Motor neuron (in vitro differentiated cells): ENCODE data around the gene ELOVL2. TPM values are rescaled to one million over a fixed set of nuclear protein-coding genes. Genes with fewer than 3 reads are reported as not detected.
"Not testable (repeated sequence)": the region's sequence is repeated elsewhere in the genome, so short reads cannot be mapped to it uniquely, and the experiment has no call there.

Source experiments
- ATAC-seq, 8 experiments: fragments of 200-7000 bp; cut with Tn5 transposase; replicated peaks in 6 of 8; 2 replicates each; pipeline ENCODE4 v1.8.0; 2021; ENCODE audit warnings: mild to moderate bottlenecking in 8 of 8, moderate library complexity in 8 of 8
- H3K27ac ChIP-seq, 2 donors: fragments of 250-450 bp; sonication (Bioruptor Pico); 2 replicates each; pipeline ENCODE4 v1.9.0; 2021; ENCODE audit warnings: antibody characterized with exemption in 2 of 2, mild to moderate bottlenecking in 2 of 2, moderate library complexity in 1 of 2
- H3K4me1 ChIP-seq, 2 donors: fragments of 250-450 bp; sonication (Bioruptor Pico); replicated peaks in 1 of 2; 2 replicates each; pipeline ENCODE4 v1.6.1; 2021; ENCODE audit warnings: antibody characterized with exemption in 2 of 2, mild to moderate bottlenecking in 2 of 2, moderate library complexity in 1 of 2
- H3K4me3 ChIP-seq, 5 donors: fragments of 250-450 bp; sonication (Bioruptor Pico); 2 replicates each; pipeline ENCODE4 v1.9.0; 2021; ENCODE audit warnings: antibody characterized with exemption in 5 of 5, mild to moderate bottlenecking in 5 of 5, moderate library complexity in 4 of 5
- WGBS, 10 experiments: fragments of 450-650 bp; shearing (Covaris generic); methylation state at CpG; one replicate each; pipeline ENCODE4 v1.0.0; 2022; 5-methylcytosine and 5-hydroxymethylcytosine counted together
- in situ Hi-C, 9 experiments: fragments of 400-800 bp; cut with MboI; loops; one replicate each; pipeline ENCODE4 v1.15.0; 2021; ENCODE audit warnings: low sequenced_read_pairs in 9 of 9, low pct_unique_long_range_greater_than_20kb in 2 of 9; ENCODE audit not compliant: unreplicated experiment in 9 of 9
- total RNA-seq, 8 experiments: library from RNA; unstranded; fragments of 300-600 nt; gene quantifications; 2 replicates each; pipeline versions ENCODE4 v1.2.3 to v1.2.4, GENCODE V29; 2022

Gene ELOVL2
- total RNA-seq, 8 experiments from 2014 or later: 0.20 to 21.8 (median 6.4) TPM

GRCh38 chr6:10991115-10991514 is 53.0 kb downstream of the ELOVL2 start:
- 0 to 100% (median 54%) methylated on average over 1 to 2 of the region's 2 CpGs; no CpG with 5 or more reads in 3 of the 10 experiments for WGBS, 10 experiments
- Histone ChIP-seq H3K27ac (no peak overlapping the region), H3K4me1 (no peaks in the 10 kb centered on the region), H3K4me3 (no peak overlapping the region)
- ATAC-seq: peak in 2 of 8 experiments; percentile 26 to 27
- in situ Hi-C loops: no loop called here

- Histone ChIP-seq H3K4me3 (no peak overlapping the region), H3K27ac (no peak overlapping the region), H3K4me1 (no peaks in the 10 kb centered on the region)
- in situ Hi-C loops: no loop called here
- WGBS, 10 experiments: 60 to 100% (median 93%) methylated on average over 2 to 13 of the region's 15 CpGs
- no peak for ATAC-seq
These were observed 54.5 kb downstream of the ELOVL2 start for GRCh38 chr6:10989587-10989986.

GRCh38 chr6:10984959-10985358 is 59.1 kb downstream of the ELOVL2 start:
- no CpG with 5 or more reads among the region's 2 CpGs for WGBS, 10 experiments
- H3K4me3 ChIP-seq, H3K4me1 ChIP-seq, H3K27ac ChIP-seq, in situ Hi-C loops, ATAC-seq: not testable (repeated sequence)

GRCh38 chr6:10981409-10981808 is 62.7 kb downstream of the ELOVL2 start:
- WGBS, 10 experiments: 33 to 100% (median 88%) methylated on average over 1 of the region's 1 CpG; no CpG with 5 or more reads in 3 of the 10 experiments
- H3K27ac ChIP-seq: no peak overlapping the region
- ATAC-seq: no peak
- H3K4me3 ChIP-seq: no peak overlapping the region
- in situ Hi-C loops: no loop called here
- H3K4me1 ChIP-seq: no peaks in the 10 kb centered on the region

GRCh38 chr6:10979603-10980002 is 64.5 kb downstream of the ELOVL2 start:
- in situ Hi-C loops: no loop called here
- Histone ChIP-seq H3K4me1 (no peaks in the 10 kb centered on the region), H3K4me3 (no peak overlapping the region), H3K27ac (no peak overlapping the region)
- WGBS, 10 experiments: 0 to 100% (median 46%) methylated on average over 1 of the region's 1 CpG; no CpG with 5 or more reads in 2 of the 10 experiments
- peak in 1 of 8 experiments; percentile 79 for ATAC-seq

GRCh38 chr6:10977231-10977968 is 66.7 kb downstream of the ELOVL2 start:
- WGBS, 10 experiments: 8 to 100% (median 82%) methylated on average over 1 to 4 of the region's 5 CpGs
- in situ Hi-C loops: no loop called here
- H3K4me1 ChIP-seq: no peaks in the 10 kb centered on the region
- ATAC-seq: no peak
- no peak overlapping the region for H3K4me3 ChIP-seq
- no peak overlapping the region for H3K27ac ChIP-seq

GRCh38 chr6:10976571-10976970 is 67.5 kb downstream of the ELOVL2 start:
- Histone ChIP-seq H3K4me3 (no peak overlapping the region), H3K4me1 (no peaks in the 10 kb centered on the region), H3K27ac (no peak overlapping the region)
- in situ Hi-C loops: no loop called here
- 40 to 97% (median 67%) methylated on average over 1 to 6 of the region's 6 CpGs; no CpG with 5 or more reads in 5 of the 10 experiments for WGBS, 10 experiments
- ATAC-seq: no peak

GRCh38 chr6:10972196-10972595 is 71.9 kb downstream of the ELOVL2 start:
- Histone ChIP-seq H3K4me3 (no peak overlapping the region), H3K4me1 (no peaks in the 10 kb centered on the region), H3K27ac (no peak overlapping the region)
- no peak for ATAC-seq
- 5 to 100% (median 91%) methylated on average over 1 to 3 of the region's 3 CpGs for WGBS, 10 experiments
- in situ Hi-C loops: loop anchor here in 3 of 9 experiments (25.0 kb wide), 3 partner anchors 90 to 590 kb away; no protein-coding TSS in a partner anchor

- in situ Hi-C loops: loop anchor here in 3 of 9 experiments (25.0 kb wide), 3 partner anchors 92 to 592 kb away; no protein-coding TSS in a partner anchor
- no peak overlapping the region for H3K27ac ChIP-seq
- H3K4me3 ChIP-seq: no peak overlapping the region
- no peaks in the 10 kb centered on the region for H3K4me1 ChIP-seq
- no peak for ATAC-seq
- 67 to 100% (median 94%) methylated on average over 1 to 3 of the region's 3 CpGs; no CpG with 5 or more reads in 5 of the 10 experiments for WGBS, 10 experiments
These were observed 73.4 kb downstream of the ELOVL2 start for GRCh38 chr6:10970731-10971130.

- no peak overlapping the region for H3K4me3 ChIP-seq
- ATAC-seq: no peak
- in situ Hi-C loops: loop anchor here in 3 of 9 experiments (25.0 kb wide), 3 partner anchors 94 to 594 kb away; no protein-coding TSS in a partner anchor
- H3K4me1 ChIP-seq: no peaks in the 10 kb centered on the region
- no peak overlapping the region for H3K27ac ChIP-seq
- 29 to 100% (median 64%) methylated on average over 1 to 2 of the region's 2 CpGs; no CpG with 5 or more reads in 4 of the 10 experiments for WGBS, 10 experiments
These were observed 75.3 kb downstream of the ELOVL2 start for GRCh38 chr6:10968776-10969175.

- 33 to 100% (median 70%) methylated on average over 1 of the region's 1 CpG; no CpG with 5 or more reads in 3 of the 10 experiments for WGBS, 10 experiments
- in situ Hi-C loops: loop anchor here in 3 of 9 experiments (25.0 kb wide), 3 partner anchors 98 to 598 kb away; no protein-coding TSS in a partner anchor
These were observed 79.4 kb downstream of the ELOVL2 start for GRCh38 chr6:10964684-10965083.

GRCh38 chr6:10963113-10963512 is 81.0 kb downstream of the ELOVL2 start:
- peak in 1 of 8 experiments; percentile 11 for ATAC-seq
- Histone ChIP-seq H3K4me1 (no peaks in the 10 kb centered on the region), H3K4me3 (no peak overlapping the region), H3K27ac (no peak overlapping the region)
- in situ Hi-C loops: loop anchor here in 3 of 9 experiments (25.0 kb wide), 3 partner anchors 99 to 599 kb away; no protein-coding TSS in a partner anchor
- 17 to 100% (median 89%) methylated on average over 1 to 2 of the region's 2 CpGs; no CpG with 5 or more reads in 1 of the 10 experiments for WGBS, 10 experiments

More at GRCh38 chr6:10964684-10965083, 79.4 kb downstream of the ELOVL2 start:
- no peak overlapping the region for H3K27ac ChIP-seq
- no peaks in the 10 kb centered on the region for H3K4me1 ChIP-seq
- ATAC-seq: no peak
- no peak overlapping the region for H3K4me3 ChIP-seq

GRCh38 chr6:10962673-10963072 is 81.4 kb downstream of the ELOVL2 start:
- no peaks in the 10 kb centered on the region for H3K4me1 ChIP-seq
- ATAC-seq: peak in 3 of 8 experiments; percentile 88 to 99 (median 98)
- in situ Hi-C loops: loop anchor here in 3 of 9 experiments (25.0 kb wide), 3 partner anchors 100 to 600 kb away; no protein-coding TSS in a partner anchor
- H3K27ac ChIP-seq: no peak overlapping the region
- WGBS, 10 experiments: 0 to 92% (median 0%) methylated on average over 1 of the region's 1 CpG; no CpG with 5 or more reads in 4 of the 10 experiments
- H3K4me3 ChIP-seq: no peak overlapping the region
